GM18861 (cell line): ENCODE results near the gene POGLUT3.
A peak's percentile ranks its signal among the peaks of the same experiment; 100 is the strongest.

ENCODE experiments used
- ATAC-seq: cut with Tn5 transposase; IDR thresholded peaks from one replicate; pipeline ENCODE4 v1.9.1; 2021; ENCODE audit not compliant: unreplicated experiment

The POGLUT3 gene

GRCh38 chr11:108501396-108501795 is 3.2 kb upstream of the POGLUT3 start:
- no peak for ATAC-seq

- no peak for ATAC-seq
Observed at GRCh38 chr11:108500721-108501120, 2.5 kb upstream of the POGLUT3 start.

DNA sequence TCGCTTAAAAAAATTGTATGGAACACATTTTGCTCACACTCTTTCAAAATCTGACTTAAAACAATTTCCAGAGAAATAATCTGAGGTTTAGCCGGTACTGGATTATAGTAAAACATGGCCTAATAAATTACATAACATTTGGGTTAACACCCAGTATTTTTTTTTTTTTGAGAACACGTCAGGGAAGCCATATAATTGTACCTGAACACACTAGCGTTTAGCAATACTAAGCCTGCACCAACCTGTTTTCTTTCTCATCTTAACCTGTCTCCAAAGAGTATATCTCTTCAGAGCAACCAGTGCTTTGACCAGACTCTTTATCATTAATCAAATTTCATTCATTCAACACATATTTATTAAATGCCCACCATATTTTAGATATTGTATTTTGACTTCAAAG is 2.0 kb upstream of the POGLUT3 start:
- no peak for ATAC-seq

DNA sequence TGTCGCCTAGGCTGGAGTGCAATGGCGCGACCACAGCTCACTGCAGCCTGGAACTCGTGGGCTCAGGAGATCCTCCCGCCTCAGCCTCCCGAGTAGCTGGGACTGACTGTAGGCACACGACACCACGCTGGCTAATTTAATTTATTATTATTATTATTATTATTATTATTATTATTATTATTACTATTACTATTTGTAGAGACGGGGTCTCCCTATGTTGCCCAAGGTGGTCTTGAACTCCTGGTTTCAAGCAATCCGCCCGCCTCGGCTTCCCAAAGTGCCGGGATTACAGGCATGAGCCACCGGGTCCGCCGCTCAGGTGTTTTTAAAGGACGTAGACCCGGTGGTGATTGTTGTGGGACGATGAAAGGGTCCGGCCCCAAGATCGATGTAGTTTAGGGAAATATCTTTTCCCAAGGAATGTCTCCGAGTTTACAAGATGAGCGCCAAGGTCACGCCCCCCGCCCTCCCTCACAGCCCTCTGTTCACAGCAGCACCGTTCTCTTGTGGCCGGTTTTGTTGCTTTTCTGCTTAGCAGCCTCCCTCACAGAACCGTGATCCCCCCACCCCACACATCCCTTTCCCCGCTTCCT is 728 bp upstream of the POGLUT3 start:
- no peak for ATAC-seq

- peak; percentile 44 for ATAC-seq
Observed at GRCh38 chr11:108497317-108498045, 703 bp downstream of the POGLUT3 start.

- no peak for ATAC-seq
Observed at GRCh38 chr11:108496643-108497256, 1.4 kb downstream of the POGLUT3 start.

DNA sequence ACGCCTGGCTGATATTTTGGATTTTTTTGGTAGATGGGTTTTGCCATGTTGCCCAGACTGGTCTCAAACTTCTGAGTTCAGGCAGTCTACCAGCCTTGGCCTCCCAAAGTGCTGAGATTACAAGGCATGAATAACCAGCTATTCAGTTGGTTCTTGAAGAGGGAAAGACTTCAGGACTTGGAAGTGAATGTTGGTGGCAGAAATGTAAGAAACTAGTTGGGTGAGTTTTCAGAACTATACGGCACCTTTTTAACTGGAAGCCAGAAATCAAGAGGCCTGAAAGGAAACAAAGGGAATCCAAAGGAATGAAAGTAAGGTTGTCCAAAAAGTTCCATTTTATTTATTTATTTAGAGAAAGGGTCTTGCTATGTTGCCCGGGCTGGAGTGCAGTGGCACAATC is 2.9 kb downstream of the POGLUT3 start:
- ATAC-seq: no peak

GRCh38 chr11:108494182-108494581 is 4.0 kb downstream of the POGLUT3 start:
- ATAC-seq: no peak

DNA sequence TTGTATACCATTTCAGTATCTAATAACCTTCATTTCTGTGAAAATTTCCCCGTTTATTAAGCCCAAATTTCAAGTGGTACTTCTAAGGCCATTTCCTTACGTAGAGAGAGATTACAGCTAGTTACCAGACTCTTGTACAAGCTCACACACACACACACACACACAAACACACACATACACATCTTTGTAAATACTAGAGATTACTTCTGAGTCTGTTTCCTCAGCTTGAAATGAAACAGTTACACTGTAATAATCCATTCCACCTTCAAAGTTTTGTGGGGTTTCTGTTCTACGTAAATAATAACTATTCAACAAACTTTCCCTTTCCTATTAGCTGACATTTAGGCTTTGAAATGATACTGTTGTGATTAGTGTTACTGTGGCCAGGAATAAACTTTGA is 6.2 kb downstream of the POGLUT3 start:
- no peak for ATAC-seq

DNA sequence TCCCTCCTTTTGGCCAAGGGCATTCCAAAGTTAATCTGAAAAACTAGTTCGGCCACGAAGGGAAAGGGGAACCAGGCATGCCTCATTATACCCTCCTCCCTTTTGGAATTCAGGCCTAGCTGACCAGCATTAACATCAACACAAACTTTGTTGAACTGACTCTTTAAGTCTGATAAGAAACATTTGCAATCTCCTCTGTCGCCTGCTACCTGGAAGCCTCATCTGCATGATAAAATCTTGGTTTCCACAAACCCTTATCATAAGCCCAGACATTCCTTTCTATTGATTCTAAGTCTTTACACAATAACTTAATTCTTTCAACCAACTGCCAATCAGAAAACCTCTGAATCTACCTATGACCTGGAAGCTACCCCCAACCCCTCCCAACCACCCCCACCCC is 11.4 kb downstream of the POGLUT3 start:
- no peak for ATAC-seq

DNA sequence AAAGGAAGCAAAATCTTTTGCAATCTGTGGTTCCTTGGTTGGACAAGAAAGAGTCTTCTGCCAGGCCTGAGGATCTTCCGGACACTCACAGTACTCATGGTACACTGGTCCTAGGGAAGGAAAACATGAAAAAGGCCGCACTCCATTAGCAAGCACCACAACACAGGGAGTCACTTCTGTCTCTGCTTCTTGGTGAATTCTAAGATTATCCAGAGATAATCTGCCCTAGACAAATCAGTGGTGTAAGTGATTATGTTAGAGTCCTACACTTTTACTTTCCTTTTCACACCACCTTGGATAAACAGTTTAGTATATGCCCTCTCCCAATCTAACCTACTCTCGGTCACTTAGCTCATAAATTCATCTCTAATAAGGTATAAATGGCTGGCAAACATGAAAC is 11.9 kb downstream of the POGLUT3 start:
- no peak for ATAC-seq

- no peak for ATAC-seq
Observed at GRCh38 chr11:108483163-108483562, 15.0 kb downstream of the POGLUT3 start.

GRCh38 chr11:108474664-108475463 is 23.3 kb downstream of the POGLUT3 start:
- no peak for ATAC-seq

GRCh38 chr11:108472681-108473080 is 25.5 kb downstream of the POGLUT3 start:
- no peak for ATAC-seq

DNA sequence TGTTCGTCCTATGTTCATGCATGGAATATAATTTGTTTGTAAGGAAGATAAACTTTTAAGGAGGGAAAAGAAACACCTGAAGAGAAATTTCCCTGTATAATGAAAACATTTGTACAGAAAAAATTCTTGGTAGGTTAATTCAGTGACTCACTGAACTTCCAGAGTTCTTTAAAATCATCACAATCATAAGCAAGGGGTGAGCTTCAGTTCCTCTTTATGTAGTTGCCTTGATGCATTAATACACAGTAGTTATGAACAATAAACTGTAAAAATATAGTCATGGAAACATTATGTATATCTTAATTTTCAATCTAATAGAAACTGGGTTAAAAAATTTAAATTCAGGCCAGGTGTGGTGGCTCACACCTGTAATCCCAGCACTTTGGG is 29.7 kb downstream of the POGLUT3 start:
- no peak for ATAC-seq

- peak; percentile 98 for ATAC-seq
Observed at GRCh38 chr11:108467091-108467823, 30.9 kb downstream of the POGLUT3 start, which contains the start of gene C11orf65. Gene C11orf65 (minus strand): TSS chr11:108467529. CDS start chr11:108461559, 5,970 bp downstream.

GRCh38 chr11:108466405-108466804 is 31.8 kb downstream of the POGLUT3 start:
- no peak for ATAC-seq

- no peak for ATAC-seq
Observed at GRCh38 chr11:108453207-108453835, 44.9 kb downstream of the POGLUT3 start.
